Fibroblast of mammary gland (primary cell): ENCODE results near the gene R3HDM2.

Experiments
- DNase-seq: peaks from one replicate; pipeline ENCODE4 v3.0.0-alpha.2; 2010; ENCODE audit warnings: low read depth
- H3K4me3 ChIP-seq: 2 replicates; pipeline ENCODE4 v1.5.1; 2011; ENCODE audit warnings: low read depth, mild to moderate bottlenecking, low read length, moderate library complexity; ENCODE audit not compliant: control insufficient read depth
- TF ChIP-seq, protein P1 (sequence below): conservative IDR thresholded peaks from 2 replicates; pipeline ENCODE4 v1.5.1; 2011; ENCODE audit warnings: low read depth, low read length, inconsistent platforms; ENCODE audit not compliant: control insufficient read depth, insufficient read depth

R3HDM2 gene

DNA sequence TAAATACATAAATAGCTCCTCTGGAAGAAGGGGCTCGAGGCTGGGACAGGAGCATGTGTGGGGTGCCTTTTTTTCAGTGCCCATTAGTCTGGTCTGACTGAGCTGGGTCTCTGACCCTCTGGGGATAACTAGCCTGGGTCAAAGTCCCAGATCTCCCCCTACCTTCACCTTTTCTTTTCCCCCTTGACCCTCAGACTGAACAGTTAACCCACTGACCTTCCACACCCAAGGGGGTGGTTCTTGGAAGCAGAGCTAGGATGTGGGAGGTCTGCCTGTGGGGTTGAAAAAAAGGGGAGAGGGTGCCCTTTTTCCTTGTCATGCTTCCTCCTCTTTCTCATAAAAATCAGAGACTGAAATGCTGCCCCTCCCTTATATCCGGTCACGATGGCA is 27.8 kb upstream of the R3HDM2 start:
- no peak for DNase-seq
- TF ChIP-seq, protein P1, sequence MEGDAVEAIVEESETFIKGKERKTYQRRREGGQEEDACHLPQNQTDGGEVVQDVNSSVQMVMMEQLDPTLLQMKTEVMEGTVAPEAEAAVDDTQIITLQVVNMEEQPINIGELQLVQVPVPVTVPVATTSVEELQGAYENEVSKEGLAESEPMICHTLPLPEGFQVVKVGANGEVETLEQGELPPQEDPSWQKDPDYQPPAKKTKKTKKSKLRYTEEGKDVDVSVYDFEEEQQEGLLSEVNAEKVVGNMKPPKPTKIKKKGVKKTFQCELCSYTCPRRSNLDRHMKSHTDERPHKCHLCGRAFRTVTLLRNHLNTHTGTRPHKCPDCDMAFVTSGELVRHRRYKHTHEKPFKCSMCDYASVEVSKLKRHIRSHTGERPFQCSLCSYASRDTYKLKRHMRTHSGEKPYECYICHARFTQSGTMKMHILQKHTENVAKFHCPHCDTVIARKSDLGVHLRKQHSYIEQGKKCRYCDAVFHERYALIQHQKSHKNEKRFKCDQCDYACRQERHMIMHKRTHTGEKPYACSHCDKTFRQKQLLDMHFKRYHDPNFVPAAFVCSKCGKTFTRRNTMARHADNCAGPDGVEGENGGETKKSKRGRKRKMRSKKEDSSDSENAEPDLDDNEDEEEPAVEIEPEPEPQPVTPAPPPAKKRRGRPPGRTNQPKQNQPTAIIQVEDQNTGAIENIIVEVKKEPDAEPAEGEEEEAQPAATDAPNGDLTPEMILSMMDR: no peak
- peak overlapping the region; percentile 79 for H3K4me3 ChIP-seq

DNA sequence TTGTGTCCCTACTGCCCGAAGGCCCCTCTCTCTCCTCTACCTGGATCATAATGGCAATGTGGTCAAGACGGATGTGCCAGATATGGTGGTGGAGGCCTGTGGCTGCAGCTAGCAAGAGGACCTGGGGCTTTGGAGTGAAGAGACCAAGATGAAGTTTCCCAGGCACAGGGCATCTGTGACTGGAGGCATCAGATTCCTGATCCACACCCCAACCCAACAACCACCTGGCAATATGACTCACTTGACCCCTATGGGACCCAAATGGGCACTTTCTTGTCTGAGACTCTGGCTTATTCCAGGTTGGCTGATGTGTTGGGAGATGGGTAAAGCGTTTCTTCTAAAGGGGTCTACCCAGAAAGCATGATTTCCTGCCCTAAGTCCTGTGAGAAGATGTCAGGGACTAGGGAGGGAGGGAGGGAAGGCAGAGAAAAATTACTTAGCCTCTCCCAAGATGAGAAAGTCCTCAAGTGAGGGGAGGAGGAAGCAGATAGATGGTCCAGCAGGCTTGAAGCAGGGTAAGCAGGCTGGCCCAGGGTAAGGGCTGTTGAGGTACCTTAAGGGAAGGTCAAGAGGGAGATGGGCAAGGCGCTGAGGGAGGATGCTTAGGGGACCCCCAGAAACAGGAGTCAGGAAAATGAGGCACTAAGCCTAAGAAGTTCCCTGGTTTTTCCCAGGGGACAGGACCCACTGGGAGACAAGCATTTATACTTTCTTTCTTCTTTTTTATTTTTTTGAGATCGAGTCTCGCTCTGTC is 26.1 kb upstream of the R3HDM2 start:
- TF ChIP-seq, protein P1: no peak
- DNase-seq: no peak
- no peak overlapping the region for H3K4me3 ChIP-seq

DNA sequence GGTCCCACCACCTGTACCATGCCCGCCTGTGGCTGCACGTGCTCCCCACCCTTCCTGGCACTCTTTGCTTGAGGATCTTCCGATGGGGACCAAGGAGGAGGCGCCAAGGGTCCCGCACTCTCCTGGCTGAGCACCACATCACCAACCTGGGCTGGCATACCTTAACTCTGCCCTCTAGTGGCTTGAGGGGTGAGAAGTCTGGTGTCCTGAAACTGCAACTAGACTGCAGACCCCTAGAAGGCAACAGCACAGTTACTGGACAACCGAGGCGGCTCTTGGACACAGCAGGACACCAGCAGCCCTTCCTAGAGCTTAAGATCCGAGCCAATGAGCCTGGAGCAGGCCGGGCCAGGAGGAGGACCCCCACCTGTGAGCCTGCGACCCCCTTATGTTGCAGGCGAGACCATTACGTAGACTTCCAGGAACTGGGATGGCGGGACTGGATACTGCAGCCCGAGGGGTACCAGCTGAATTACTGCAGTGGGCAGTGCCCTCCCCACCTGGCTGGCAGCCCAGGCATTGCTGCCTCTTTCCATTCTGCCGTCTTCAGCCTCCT is 25.4 kb upstream of the R3HDM2 start:
- peak; percentile 24 for DNase-seq
- TF ChIP-seq, protein P1: peak; percentile 55
- no peak overlapping the region for H3K4me3 ChIP-seq

DNA sequence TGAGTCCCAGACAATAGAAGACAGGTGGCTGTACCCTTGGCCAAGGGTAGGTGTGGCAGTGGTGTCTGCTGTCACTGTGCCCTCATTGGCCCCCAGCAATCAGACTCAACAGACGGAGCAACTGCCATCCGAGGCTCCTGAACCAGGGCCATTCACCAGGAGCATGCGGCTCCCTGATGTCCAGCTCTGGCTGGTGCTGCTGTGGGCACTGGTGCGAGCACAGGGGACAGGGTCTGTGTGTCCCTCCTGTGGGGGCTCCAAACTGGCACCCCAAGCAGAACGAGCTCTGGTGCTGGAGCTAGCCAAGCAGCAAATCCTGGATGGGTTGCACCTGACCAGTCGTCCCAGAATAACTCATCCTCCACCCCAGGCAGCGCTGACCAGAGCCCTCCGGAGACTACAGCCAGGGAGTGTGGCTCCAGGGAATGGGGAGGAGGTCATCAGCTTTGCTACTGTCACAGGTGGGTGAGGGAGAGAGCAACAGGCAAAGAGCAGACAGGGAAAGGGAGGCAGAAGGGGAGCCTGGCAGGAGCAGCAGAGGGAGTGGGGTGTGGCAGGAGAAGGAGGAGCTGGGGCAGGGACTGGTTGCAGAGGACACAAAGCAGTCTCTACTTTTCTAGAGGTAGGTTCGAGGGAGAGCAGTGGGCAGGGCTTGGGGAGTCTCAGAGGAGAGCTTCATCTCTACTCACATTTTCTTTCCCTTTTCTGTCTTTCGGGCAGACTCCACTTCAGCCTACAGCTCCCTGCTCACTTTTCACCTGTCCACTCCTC is 24.7 kb upstream of the R3HDM2 start:
- TF ChIP-seq, protein P1: no peak
- no peak overlapping the region for H3K4me3 ChIP-seq
- no peak for DNase-seq

DNA sequence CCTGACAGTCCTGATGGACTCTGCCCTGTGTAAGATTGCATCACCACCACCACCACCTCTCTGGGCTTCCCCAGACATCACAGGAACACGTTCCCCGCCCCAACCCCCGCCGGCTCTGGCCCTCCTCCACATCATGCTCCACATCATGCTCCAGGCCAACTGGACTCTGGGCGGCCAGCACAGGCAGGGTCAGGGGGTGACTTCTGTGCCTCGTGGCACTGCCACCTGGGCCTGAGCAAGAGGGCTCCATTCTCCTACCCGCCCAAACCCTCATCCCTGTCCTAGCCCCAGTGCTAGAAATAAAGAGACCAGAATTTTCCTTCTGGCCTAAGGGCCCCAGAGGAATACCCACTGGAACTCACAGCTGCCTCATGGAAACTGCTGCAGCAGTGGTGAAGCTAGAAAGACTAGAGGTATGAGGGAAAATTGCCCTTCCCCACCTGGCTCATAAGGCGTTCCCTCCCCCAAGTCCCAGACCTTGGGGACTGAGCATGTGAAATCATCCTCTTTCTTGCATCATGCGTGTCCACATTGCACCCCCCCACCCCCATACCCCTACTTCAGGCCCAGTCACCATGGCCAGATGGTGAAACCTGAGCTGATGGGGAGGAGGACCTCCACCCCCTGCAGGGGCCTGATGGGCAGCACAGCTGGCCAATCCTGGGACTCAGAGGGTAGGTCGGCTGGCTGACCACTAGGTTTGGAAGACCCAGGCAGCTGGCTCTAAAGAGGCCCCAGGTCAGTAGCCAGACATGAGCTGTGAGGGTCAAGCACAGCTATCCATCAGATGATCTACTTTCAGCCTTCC is 23.9 kb upstream of the R3HDM2 start, which contains the start of gene INHBE:
Gene INHBE, plus strand, starts transcription at position 742 of the 808 bp plus-strand sequence. CDS start 230 bp downstream, outside the sequence.
- TF ChIP-seq, protein P1: no peak
- no peak within 1 kb of the TSS for H3K4me3 ChIP-seq
- DNase-seq: peak; percentile 86

DNA sequence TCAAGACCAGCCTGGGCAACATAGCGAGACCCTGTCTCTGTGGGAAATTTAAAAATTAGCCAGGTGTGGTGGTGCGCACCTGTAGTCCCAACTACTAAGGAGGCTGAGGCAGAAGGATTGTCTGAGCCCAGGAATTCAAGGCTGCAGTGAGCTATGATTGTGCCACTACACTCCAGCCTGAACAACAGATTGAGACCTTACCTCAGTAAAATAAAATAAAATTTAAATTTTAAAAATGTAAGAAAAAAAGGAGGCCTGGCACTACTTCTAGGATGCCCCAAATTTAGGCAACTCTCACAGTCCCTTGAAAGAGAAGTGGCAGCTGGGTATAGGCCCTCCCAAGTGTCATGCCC is 23.3 kb upstream of the R3HDM2 start:
- no peak for DNase-seq
- TF ChIP-seq, protein P1: no peak
- H3K4me3 ChIP-seq: no peak overlapping the region
